Measurements from ENCODE around the gene CD27.
"Not testable (repeated sequence)": the region's sequence is repeated elsewhere in the genome, so short reads cannot be mapped to it uniquely, and the experiment has no call there.

Gene CD27

DNA sequence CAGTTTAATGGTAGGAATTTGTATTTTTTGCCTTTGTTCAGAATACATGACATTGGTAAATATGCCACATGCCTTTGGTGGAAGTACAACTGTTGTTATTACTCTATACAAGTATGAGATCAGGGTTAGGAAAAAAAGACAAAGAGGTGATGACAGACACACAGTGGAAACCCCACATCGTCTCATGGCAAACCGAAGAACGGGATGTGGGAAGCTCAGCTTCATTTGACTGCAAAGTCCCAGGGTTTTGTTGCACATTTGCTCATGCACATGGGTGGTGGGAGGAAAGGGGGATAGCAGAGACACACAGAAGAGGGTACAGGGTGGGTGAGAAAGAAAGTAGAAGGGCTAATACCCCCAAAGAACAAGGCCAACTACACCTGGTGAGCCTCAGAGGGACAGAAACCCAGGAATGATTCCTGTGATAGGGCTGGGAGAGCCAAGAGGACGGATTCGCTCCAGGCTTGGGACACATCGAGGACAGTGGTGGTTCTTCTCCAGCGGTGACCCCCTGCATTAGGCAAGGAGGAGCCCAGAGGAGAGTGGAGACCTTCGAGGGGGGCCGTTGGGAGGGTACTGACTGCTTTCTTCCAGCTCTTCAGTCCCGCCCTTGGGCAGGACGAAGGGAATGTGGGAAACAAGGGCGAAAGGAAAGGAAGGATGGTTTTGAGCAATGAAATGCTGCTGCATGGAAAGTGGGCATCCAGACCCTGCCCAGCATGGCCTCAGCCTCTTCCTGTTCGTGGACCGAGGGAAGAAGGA lies 17.7 kb downstream of the CD27 start:
- H3K4me3 ChIP-seq (replicated peaks in 1 of 2; ENCODE audit: low read depth in 2 of 2, low read length in 2 of 2) = no peak overlapping the region
- no peak for DNase-seq (ENCODE audit: low read depth in 2 of 2)
- TF ChIP-seq, protein P1, sequence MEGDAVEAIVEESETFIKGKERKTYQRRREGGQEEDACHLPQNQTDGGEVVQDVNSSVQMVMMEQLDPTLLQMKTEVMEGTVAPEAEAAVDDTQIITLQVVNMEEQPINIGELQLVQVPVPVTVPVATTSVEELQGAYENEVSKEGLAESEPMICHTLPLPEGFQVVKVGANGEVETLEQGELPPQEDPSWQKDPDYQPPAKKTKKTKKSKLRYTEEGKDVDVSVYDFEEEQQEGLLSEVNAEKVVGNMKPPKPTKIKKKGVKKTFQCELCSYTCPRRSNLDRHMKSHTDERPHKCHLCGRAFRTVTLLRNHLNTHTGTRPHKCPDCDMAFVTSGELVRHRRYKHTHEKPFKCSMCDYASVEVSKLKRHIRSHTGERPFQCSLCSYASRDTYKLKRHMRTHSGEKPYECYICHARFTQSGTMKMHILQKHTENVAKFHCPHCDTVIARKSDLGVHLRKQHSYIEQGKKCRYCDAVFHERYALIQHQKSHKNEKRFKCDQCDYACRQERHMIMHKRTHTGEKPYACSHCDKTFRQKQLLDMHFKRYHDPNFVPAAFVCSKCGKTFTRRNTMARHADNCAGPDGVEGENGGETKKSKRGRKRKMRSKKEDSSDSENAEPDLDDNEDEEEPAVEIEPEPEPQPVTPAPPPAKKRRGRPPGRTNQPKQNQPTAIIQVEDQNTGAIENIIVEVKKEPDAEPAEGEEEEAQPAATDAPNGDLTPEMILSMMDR (IDR thresholded peaks at IDR 0.05; ENCODE audit: low read depth, low read length) = no peak

DNA sequence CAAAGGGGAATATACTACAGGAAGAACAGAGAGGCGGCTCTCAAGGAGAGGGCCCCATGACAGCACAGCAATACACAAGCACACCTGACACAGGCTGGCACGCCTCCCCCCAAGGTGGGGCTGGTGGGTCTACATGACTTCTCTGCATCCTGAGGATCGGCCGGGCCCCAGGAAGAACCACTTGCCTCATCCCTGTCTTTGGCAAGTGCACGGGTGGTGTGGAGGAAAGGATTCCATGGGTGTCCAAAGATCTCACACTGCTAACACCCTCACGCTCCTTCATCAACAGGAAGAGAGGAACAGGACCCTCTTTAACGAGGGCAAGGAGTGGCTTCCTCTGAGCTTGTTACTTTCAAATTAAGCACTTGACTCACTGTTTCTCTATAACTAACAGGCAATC lies 18.5 kb downstream of the CD27 start:
- DNase-seq (ENCODE audit: low read depth in 2 of 2) = no peak
- TF ChIP-seq, protein P1 (IDR thresholded peaks at IDR 0.05; ENCODE audit: low read depth, low read length) = no peak
- no peak overlapping the region for H3K4me3 ChIP-seq (replicated peaks in 1 of 2; ENCODE audit: low read depth in 2 of 2, low read length in 2 of 2)

DNA sequence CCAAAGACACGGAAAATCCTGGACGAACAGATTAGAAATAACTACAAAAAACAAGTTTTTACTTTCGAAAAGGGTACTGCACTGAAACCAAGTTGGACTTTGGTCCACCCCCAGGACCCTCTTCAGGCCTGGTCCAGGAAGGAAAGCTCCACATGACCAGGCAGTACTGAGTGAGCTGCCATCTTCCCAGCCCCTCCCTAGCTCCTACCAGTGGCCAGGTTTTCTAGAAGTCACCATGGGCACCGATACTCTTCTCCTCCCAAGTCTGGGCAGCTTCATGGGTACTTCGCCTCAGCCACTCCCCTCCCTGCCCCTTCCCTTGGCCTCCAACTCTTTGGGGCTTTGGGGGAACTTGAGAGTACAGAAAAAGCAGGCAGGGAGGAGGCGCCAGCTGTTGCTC lies 19.1 kb downstream of the CD27 start:
- no peak overlapping the region for H3K4me3 ChIP-seq (replicated peaks in 1 of 2; ENCODE audit: low read depth in 2 of 2, low read length in 2 of 2)
- DNase-seq (ENCODE audit: low read depth in 2 of 2) = no peak
- TF ChIP-seq, protein P1 (IDR thresholded peaks at IDR 0.05; ENCODE audit: low read depth, low read length) = no peak

DNA sequence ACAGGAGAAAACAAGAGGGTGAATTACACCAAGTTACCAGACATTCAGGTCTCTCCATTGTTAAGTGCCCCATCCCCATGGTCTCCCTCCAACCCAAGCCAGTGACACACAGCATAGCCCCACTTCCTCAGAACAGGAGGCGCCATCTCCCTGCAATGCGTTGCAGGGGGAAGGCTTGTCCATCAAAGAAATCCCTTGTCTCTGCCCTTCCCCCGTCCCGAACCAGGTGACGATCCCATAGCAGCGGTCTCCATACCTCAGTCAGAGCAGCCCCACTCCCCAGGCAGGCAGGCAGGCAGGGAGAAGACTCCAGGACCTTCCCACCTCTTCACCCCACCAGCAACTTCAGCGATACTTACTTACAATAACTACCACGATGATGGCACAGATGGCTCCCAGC lies 19.8 kb downstream of the CD27 start:
- no peak overlapping the region for H3K4me3 ChIP-seq (replicated peaks in 1 of 2; ENCODE audit: low read depth in 2 of 2, low read length in 2 of 2)
- DNase-seq (ENCODE audit: low read depth in 2 of 2) = no peak
- TF ChIP-seq, protein P1 (IDR thresholded peaks at IDR 0.05; ENCODE audit: low read depth, low read length) = no peak

DNA sequence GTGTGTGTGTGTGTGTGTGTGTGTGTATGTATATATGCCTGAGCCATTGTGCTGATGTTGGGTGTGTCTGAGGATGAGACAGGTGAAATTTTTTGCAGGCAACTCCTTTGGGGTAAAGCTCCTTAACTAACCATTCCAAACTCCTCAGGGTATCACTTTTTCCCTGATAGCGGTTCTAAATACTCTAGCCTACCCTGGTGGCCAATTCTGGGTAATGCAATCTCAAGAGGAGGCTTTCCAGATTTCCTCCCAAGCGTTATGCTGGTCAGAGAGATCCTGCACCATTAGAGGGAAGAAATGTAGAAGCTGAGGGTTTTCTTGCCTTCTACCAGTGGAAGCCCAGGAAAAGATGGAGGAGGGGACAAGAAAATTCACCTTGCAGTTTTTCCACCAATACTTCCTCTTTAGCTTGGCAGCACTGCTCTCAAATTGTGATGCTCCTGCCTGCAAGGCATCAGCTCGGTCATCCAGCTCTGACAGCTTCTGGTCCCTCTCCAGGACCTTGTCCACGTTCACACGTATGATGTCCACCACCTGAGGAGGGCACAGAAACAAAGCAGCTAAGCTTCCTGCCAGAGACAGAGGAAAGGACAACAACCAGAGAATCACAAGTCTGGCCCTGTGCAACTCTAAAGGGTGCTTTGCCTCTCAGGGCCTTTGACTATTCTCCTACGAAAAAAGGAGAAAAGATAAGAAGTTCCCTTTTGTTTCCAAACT lies 20.9 kb downstream of the CD27 start:
- peak; percentile 86 for DNase-seq (ENCODE audit: low read depth in 2 of 2)
- TF ChIP-seq, protein P1 (IDR thresholded peaks at IDR 0.05; ENCODE audit: low read depth, low read length) = peak; percentile 96
- H3K4me3 ChIP-seq (replicated peaks in 1 of 2; ENCODE audit: low read depth in 2 of 2, low read length in 2 of 2) = no peak overlapping the region

DNA sequence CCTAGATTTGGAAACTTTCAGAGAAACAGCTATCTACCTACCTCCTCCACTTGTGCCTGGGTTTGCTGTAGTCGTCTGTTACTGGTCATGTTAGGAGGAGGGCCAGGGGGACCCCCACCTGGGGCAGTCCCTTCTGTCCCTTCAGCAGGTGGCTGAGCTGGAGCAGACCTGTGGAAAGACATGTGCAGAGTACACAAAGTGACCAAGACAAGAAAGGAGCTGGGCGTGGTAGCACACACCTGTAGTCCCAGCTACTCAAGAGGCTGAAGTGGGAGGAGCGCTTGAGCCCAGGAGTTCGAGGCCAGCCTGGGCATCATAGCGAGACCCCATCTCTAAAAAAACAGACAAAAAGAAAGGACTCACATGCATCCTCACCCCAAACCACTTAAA lies 21.4 kb downstream of the CD27 start:
- H3K4me3 ChIP-seq (replicated peaks in 1 of 2; ENCODE audit: low read depth in 2 of 2, low read length in 2 of 2) = no peak overlapping the region
- no peak for DNase-seq (ENCODE audit: low read depth in 2 of 2)
- TF ChIP-seq, protein P1 (IDR thresholded peaks at IDR 0.05; ENCODE audit: low read depth, low read length) = no peak

DNA sequence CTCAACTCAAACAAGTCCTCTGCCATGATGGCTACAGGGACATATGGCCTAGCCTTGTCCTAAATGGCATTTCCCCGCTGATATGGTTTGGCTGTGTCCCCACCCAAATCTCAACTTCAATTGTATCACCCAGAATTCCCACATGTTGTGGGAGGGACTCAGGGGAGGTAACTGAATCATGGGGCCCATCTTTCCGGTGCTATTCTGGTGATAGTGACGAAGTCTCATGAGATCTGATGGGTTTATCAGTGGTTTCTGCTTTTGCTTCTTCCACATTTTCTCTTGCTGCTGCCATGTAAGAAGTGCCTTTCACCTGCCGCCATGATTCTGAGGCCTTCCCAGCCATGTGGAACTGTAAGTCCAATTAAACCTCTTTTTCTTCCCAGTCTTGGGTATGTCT lies 22.0 kb downstream of the CD27 start:
- DNase-seq (ENCODE audit: low read depth in 2 of 2); H3K4me3 ChIP-seq (replicated peaks in 1 of 2; ENCODE audit: low read depth in 2 of 2, low read length in 2 of 2): not testable (repeated sequence)

DNA sequence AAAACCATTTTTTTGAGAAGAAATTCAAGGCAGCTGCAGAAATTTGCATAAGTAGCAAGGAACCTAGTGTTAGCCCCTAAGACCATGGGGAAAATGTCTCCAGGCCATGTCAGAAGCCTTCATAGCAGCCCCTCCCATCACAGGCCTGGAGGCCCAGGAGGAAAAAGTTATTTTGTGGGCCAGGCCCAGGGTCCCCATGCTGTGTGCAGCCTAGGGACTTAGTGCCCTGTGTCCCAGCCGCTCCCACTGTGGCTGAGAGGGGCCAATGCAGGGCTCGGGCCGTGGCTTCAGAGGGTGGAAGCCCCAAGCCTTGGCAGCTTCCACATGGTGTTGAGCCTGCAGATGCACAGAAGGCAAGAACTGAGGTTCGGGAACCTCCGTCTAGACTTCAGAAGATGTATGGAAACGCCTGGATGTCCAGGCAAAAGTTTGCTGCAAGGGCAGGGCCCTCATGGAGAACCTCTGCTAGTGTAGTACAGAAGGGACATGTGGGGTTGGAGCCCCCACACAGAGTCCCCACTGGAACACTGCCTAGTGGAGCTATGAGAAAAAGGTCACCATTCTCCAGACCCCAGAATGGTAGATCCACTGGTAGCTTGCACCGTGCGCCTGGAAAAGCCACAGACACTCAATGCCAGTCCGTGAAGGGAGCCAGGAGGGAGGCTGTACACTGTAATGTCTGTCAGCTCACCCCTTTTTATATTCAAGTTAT lies 23.0 kb downstream of the CD27 start:
- not testable (repeated sequence) for H3K4me3 ChIP-seq (replicated peaks in 1 of 2; ENCODE audit: low read depth in 2 of 2, low read length in 2 of 2); DNase-seq (ENCODE audit: low read depth in 2 of 2)

All from cardiac fibroblast (primary cell).